ENCODE data around the gene EIF2B1. TPM values are rescaled to one million over a fixed set of nuclear protein-coding genes. Genes with fewer than 3 reads are reported as not detected.

EIF2B1 gene
- total RNA-seq, 1 experiment from 2014 or later = 41.7 TPM

GRCh38 chr12:123599310-123599709, 34.2 kb downstream of the EIF2B1 start:
- Histone ChIP-seq H3K9ac (ENCODE audit: low read length) (no peak overlapping the region), H3K79me2 (ENCODE audit: insufficient read depth, low read length) (peaks cover 55% of the 10 kb centered on the region), H3K9me2 (ENCODE audit: insufficient read depth) (no peaks in the 10 kb centered on the region), H3K27me3 (ENCODE audit: insufficient read depth, low read length) (no peaks in the 10 kb centered on the region), H3K36me3 (ENCODE audit: control insufficient read depth in 1 of 2, insufficient read depth in 2 of 2, low read length in 2 of 2) (peaks cover 20 to 29% of the 10 kb centered on the region in 2 experiments), H3K4me2 (ENCODE audit: low read length) (no peak overlapping the region), H3K27ac (ENCODE audit: low read depth, low read length) (no peak overlapping the region), H3K4me3 (replicated peaks in 1 of 2; ENCODE audit: low read depth in 1 of 2, low read length in 2 of 2) (no peak overlapping the region), H3K4me1 (ENCODE audit: control insufficient read depth in 1 of 2, insufficient read depth in 2 of 2, low read length in 2 of 2) (peaks cover 2 to 13% of the 10 kb centered on the region in 2 experiments; a peak in 3 of 4 replicates), H4K20me1 (ENCODE audit: insufficient read depth) (no peaks in the 10 kb centered on the region), H2AFZ (ENCODE audit: low read depth, low read length, poor library complexity, severe bottlenecking) (no peak overlapping the region), H3K9me3 (ENCODE audit: control insufficient read depth in 1 of 2, insufficient read depth in 1 of 2, low read depth in 1 of 2, low read length in 2 of 2) (no peaks in the 10 kb centered on the region)
- ChIA-PET RAD21 (ENCODE audit: low non-redundant PET in 1 of 2, low total read pairs in 2 of 2, uncharacterized antibody in 2 of 2, unreplicated experiment in 2 of 2) (no interaction called here), CTCF (no interaction called here), POLR2A (no interaction called here)
- no peak for DNase-seq (ENCODE audit: low read depth, low spot score)
- ATAC-seq = no peak
- intact Hi-C loops (cut with micrococcal nuclease) = no loop called here
- TSS peak; percentile 19 for BruUV-seq (replicated peaks)
- TF ChIP-seq RAD21 (IDR thresholded peaks at IDR 0.05; ENCODE audit: low read depth) (no peak), MAX (IDR thresholded peaks at IDR 0.05) (no peak), EZH2 (IDR thresholded peaks at IDR 0.05) (no peak), ZBTB33 (IDR thresholded peaks at IDR 0.05; ENCODE audit: extremely low read depth, insufficient replicate concordance, low read length) (no peak)

GRCh38 chr12:123598522-123598921, 35.0 kb downstream of the EIF2B1 start:
- peaks cover 54% of the 10 kb centered on the region for H3K79me2 ChIP-seq (ENCODE audit: insufficient read depth, low read length)
- CTCF ChIA-PET = no interaction called here
- TF ChIP-seq FOSL1 (IDR thresholded peaks at IDR 0.05; ENCODE audit: low read depth) (no peak), CBX3 (IDR thresholded peaks at IDR 0.05; ENCODE audit: low read depth) (no peak), ELF1 (IDR thresholded peaks at IDR 0.05; ENCODE audit: borderline replicate concordance, low read depth) (no peak), EGR1 (IDR thresholded peaks at IDR 0.05; ENCODE audit: low read depth) (no peak), CEBPB (IDR thresholded peaks at IDR 0.05; ENCODE audit: low read depth) (no peak), POLR2AphosphoS5 (IDR thresholded peaks at IDR 0.05; ENCODE audit: low read depth, low read length) (no peak), YY1 (IDR thresholded peaks at IDR 0.05; ENCODE audit: extremely low read depth, insufficient replicate concordance, low read depth, low read length) (no peak), ZNF274 (IDR thresholded peaks at IDR 0.05; ENCODE audit: low read depth, low read length) (no peak), SP1 (IDR thresholded peaks at IDR 0.05; ENCODE audit: low read depth) (no peak), ATF3 (IDR thresholded peaks at IDR 0.05) (no peak), EZH2phosphoT487 (IDR thresholded peaks at IDR 0.05; ENCODE audit: borderline replicate concordance) (no peak), ZFX (IDR thresholded peaks at IDR 0.05) (no peak), REST (IDR thresholded peaks at IDR 0.05; ENCODE audit: low read depth) (no peak)

More at GRCh38 chr12:123598522-123598921, 35.0 kb downstream of the EIF2B1 start:
- Histone ChIP-seq H3K36me3 (ENCODE audit: control insufficient read depth in 1 of 2, insufficient read depth in 2 of 2, low read length in 2 of 2) (peaks cover 14 to 29% of the 10 kb centered on the region in 2 experiments), H4K20me1 (ENCODE audit: insufficient read depth) (no peaks in the 10 kb centered on the region), H3K9me2 (ENCODE audit: insufficient read depth) (no peaks in the 10 kb centered on the region), H2AFZ (ENCODE audit: low read depth, low read length, poor library complexity, severe bottlenecking) (no peak overlapping the region), H3K27ac (ENCODE audit: low read depth, low read length) (no peak overlapping the region), H3K4me3 (replicated peaks in 1 of 2; ENCODE audit: low read depth in 1 of 2, low read length in 2 of 2) (no peak overlapping the region), H3K4me2 (ENCODE audit: low read length) (no peak overlapping the region), H3K9ac (ENCODE audit: low read length) (no peak overlapping the region), H3K4me1 (ENCODE audit: control insufficient read depth in 1 of 2, insufficient read depth in 2 of 2, low read length in 2 of 2) (peaks cover 2 to 13% of the 10 kb centered on the region in 2 experiments; a peak in 3 of 4 replicates), H3K27me3 (ENCODE audit: insufficient read depth, low read length) (no peaks in the 10 kb centered on the region), H3K9me3 (ENCODE audit: control insufficient read depth in 1 of 2, insufficient read depth in 1 of 2, low read depth in 1 of 2, low read length in 2 of 2) (no peaks in the 10 kb centered on the region)
- RAD21 ChIA-PET (ENCODE audit: low non-redundant PET in 1 of 2, low total read pairs in 2 of 2, uncharacterized antibody in 2 of 2, unreplicated experiment in 2 of 2) = no interaction called here
- DNase-seq (ENCODE audit: low read depth, low spot score) = no peak
- POLR2A ChIA-PET = interaction anchor here (0.7 kb wide), 1 partner anchor 14 kb away, joined by 3 read pairs; the partner anchor contains the start of gene TMED2
- no TSS peak for BruUV-seq (replicated peaks)
- no peak for ATAC-seq
- intact Hi-C loops (cut with micrococcal nuclease) = no loop called here

Data from HCT116 (cell line).